Liver (tissue), 9 donors: ENCODE data around the gene GLMN. TPM values are rescaled to one million over a fixed set of nuclear protein-coding genes. Genes with fewer than 3 reads are reported as not detected.

ENCODE experiments used
- DNase-seq: peaks from one replicate; pipeline ENCODE4 v3.0.0-alpha.2; 2017; ENCODE audit warnings: low spot score
- H3K27ac ChIP-seq, 2 donors: one replicate each; pipeline ENCODE4 v1.7.0; 2013; ENCODE audit warnings: inconsistent platforms in 2 of 2, low read length in 2 of 2, control low read depth in 1 of 2, low read depth in 1 of 2, mild to moderate bottlenecking in 1 of 2
- H3K27me3 ChIP-seq, 4 donors: one replicate each; pipeline versions ENCODE4 v1.6.1 to v1.7.0; 2013; ENCODE audit warnings: low read length in 3 of 4, inconsistent platforms in 1 of 4, mild to moderate bottlenecking in 1 of 4, moderate library complexity in 1 of 4; ENCODE audit not compliant: control insufficient read depth in 4 of 4, insufficient read depth in 4 of 4
- H3K36me3 ChIP-seq, 4 donors: one replicate each; pipeline versions ENCODE4 v1.6.1 to v1.7.0; 2013; ENCODE audit warnings: low read length in 3 of 4, mild to moderate bottlenecking in 3 of 4, low read depth in 1 of 4, moderate library complexity in 1 of 4; ENCODE audit not compliant: control insufficient read depth in 4 of 4, insufficient read depth in 3 of 4
- H3K4me1 ChIP-seq, 4 donors: one replicate each; pipeline versions ENCODE4 v1.6.1 to v1.7.0; 2013; ENCODE audit warnings: low read length in 3 of 4, mild to moderate bottlenecking in 3 of 4, moderate library complexity in 1 of 4; ENCODE audit not compliant: control insufficient read depth in 4 of 4, insufficient read depth in 4 of 4
- H3K4me3 ChIP-seq, 3 donors: one replicate each; pipeline versions ENCODE4 v1.6.1 to v1.7.0; 2013; ENCODE audit warnings: low read length in 3 of 3, control low read depth in 1 of 3, low read depth in 1 of 3, mild to moderate bottlenecking in 1 of 3
- H3K9ac ChIP-seq, 2 donors: one replicate each; pipeline ENCODE4 v1.7.0; 2013; ENCODE audit warnings: low read length in 2 of 2, mild to moderate bottlenecking in 2 of 2, moderate library complexity in 2 of 2, control low read depth in 1 of 2, low read depth in 1 of 2
- H3K9me3 ChIP-seq, 4 donors: one replicate each; pipeline versions ENCODE4 v1.6.1 to v1.7.0; 2013; ENCODE audit warnings: low read length in 3 of 4; ENCODE audit not compliant: control insufficient read depth in 4 of 4
- JUND ChIP-seq, 2 donors: IDR thresholded peaks; 2 replicates each; pipeline ENCODE4 v1.6.1; 2016; ENCODE audit warnings: antibody characterized with exemption in 2 of 2
- NR2F2 ChIP-seq: IDR thresholded peaks from 2 replicates; pipeline ENCODE4 v1.6.1; 2016; ENCODE audit warnings: antibody characterized with exemption
- RAD21 ChIP-seq, 2 donors: IDR thresholded peaks; 2 replicates each; pipeline ENCODE4 v1.6.1; 2016; ENCODE audit warnings: antibody characterized with exemption in 2 of 2, mild to moderate bottlenecking in 2 of 2
- RXRA ChIP-seq, 2 donors: IDR thresholded peaks; 2 replicates each; pipeline ENCODE4 v1.6.1; 2017 to 2018; ENCODE audit warnings: antibody characterized with exemption in 2 of 2, mild to moderate bottlenecking in 1 of 2
- SP1 ChIP-seq: IDR thresholded peaks from 2 replicates; pipeline ENCODE4 v1.6.1; 2018; ENCODE audit warnings: antibody characterized with exemption, mild to moderate bottlenecking
- TAF1 ChIP-seq: conservative IDR thresholded peaks from 2 replicates; pipeline ENCODE4 v1.6.1; 2016; ENCODE audit warnings: antibody characterized with exemption, mild to moderate bottlenecking
- WGBS: extraction: QIAGEN DNeasy Blood & Tissue Kit; methylation state at CpG from one replicate; pipeline ENCODE4 v1.1.7; 2013; 5-methylcytosine and 5-hydroxymethylcytosine counted together
- polyA plus RNA-seq, 2 donors: library from polyadenylated mRNA; stranded (reverse) in 1 of 2; unstranded in 1 of 2; fragments of 200-250 nt in 1 of 2; fragments of >200 nt in 1 of 2; fragmentation: Nextera tagmentation in 1 of 2; extraction: Ambion mirVana in 1 of 2; gene quantifications; one replicate each; pipeline versions ENCODE4 v1.2.1 to v1.2.3, GENCODE V29; 2013 to 2015
- total RNA-seq, 2 donors: library from RNA; depleted of rRNA; stranded (reverse); fragments of >200 nt; gene quantifications; one replicate each; pipeline ENCODE4 v1.2.3, GENCODE V29; 2014
- TF ChIP-seq, protein P1 (sequence below): IDR thresholded peaks from 2 replicates; pipeline ENCODE4 v1.6.1; 2016; ENCODE audit warnings: antibody characterized with exemption
- TF ChIP-seq, protein P2 (sequence below): IDR thresholded peaks from 2 replicates; pipeline ENCODE4 v1.6.1; 2016; ENCODE audit warnings: antibody characterized with exemption
- TF ChIP-seq, protein P3 (sequence below): IDR thresholded peaks from 2 replicates; pipeline ENCODE4 v1.6.1; 2016; ENCODE audit warnings: antibody characterized with exemption, mild to moderate bottlenecking
- TF ChIP-seq, protein P4 (sequence below): IDR thresholded peaks from 2 replicates; pipeline ENCODE4 v1.6.1; 2016; ENCODE audit warnings: antibody characterized with exemption
- donor health status: healthy.
- donor health status: healthy.
- donor health status: healthy.
- donor health status: healthy.
- donor health status: healthy.

The GLMN gene
- total and polyA plus RNA-seq, 4 donors, result 1.1 to 3.7 (median 3.2) TPM

DNA sequence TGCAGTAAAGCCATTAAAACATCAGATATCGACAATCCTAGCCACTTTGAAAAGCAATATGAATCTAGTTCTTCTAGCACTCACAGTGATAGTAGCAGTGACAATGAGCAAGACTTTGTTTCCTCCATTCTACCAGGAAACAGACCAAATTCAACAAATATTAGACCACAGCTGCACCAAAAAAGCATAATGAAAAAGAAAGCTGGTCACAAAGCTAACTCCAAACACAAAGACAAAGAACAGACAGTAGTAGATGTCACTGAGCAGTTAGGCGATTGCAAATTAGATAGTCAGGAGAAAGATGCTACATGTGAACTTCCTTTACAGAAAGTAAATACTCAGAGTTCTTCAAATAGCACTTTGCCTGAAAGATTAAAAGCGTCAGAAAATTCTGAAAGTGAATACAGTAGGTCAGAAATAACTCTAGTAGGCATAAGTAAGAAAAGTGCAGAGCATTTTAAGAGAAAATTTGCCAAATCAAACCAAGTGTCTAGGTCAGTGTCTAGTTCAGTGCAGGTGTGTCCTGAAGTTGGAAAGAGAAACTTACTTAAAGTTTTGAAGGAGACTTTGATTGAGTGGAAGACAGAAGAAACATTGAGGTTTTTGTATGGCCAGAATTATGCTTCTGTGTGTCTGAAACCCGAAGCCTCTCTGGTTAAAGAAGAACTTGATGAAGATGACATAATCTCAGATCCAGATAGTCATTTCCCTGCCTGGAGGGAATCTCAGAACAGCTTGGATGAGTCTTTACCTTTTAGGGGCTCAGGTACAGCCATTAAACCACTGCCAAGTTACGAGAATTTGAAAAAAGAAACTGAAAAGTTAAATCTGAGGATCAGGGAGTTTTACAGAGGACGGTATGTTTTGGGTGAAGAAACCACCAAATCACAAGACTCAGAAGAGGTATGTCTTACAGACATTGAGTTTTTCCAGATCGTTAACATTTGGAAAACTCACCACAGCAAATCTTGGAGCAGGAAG is 25.0 kb upstream of the GLMN start:
- no peak for DNase-seq
- no peak overlapping the region for H3K9ac ChIP-seq
- no peak for TF ChIP-seq TAF1
- no peak for TF ChIP-seq RXRA (IDR thresholded peaks at IDR 0.05)
- TF ChIP-seq, protein P1, sequence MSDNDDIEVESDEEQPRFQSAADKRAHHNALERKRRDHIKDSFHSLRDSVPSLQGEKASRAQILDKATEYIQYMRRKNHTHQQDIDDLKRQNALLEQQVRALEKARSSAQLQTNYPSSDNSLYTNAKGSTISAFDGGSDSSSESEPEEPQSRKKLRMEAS, result no peak
- TF ChIP-seq, protein P2, sequence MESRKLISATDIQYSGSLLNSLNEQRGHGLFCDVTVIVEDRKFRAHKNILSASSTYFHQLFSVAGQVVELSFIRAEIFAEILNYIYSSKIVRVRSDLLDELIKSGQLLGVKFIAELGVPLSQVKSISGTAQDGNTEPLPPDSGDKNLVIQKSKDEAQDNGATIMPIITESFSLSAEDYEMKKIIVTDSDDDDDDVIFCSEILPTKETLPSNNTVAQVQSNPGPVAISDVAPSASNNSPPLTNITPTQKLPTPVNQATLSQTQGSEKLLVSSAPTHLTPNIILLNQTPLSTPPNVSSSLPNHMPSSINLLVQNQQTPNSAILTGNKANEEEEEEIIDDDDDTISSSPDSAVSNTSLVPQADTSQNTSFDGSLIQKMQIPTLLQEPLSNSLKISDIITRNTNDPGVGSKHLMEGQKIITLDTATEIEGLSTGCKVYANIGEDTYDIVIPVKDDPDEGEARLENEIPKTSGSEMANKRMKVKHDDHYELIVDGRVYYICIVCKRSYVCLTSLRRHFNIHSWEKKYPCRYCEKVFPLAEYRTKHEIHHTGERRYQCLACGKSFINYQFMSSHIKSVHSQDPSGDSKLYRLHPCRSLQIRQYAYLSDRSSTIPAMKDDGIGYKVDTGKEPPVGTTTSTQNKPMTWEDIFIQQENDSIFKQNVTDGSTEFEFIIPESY, result no peak
- no peak for TF ChIP-seq RAD21 (IDR thresholded peaks at IDR 0.05)
- TF ChIP-seq, protein P3, sequence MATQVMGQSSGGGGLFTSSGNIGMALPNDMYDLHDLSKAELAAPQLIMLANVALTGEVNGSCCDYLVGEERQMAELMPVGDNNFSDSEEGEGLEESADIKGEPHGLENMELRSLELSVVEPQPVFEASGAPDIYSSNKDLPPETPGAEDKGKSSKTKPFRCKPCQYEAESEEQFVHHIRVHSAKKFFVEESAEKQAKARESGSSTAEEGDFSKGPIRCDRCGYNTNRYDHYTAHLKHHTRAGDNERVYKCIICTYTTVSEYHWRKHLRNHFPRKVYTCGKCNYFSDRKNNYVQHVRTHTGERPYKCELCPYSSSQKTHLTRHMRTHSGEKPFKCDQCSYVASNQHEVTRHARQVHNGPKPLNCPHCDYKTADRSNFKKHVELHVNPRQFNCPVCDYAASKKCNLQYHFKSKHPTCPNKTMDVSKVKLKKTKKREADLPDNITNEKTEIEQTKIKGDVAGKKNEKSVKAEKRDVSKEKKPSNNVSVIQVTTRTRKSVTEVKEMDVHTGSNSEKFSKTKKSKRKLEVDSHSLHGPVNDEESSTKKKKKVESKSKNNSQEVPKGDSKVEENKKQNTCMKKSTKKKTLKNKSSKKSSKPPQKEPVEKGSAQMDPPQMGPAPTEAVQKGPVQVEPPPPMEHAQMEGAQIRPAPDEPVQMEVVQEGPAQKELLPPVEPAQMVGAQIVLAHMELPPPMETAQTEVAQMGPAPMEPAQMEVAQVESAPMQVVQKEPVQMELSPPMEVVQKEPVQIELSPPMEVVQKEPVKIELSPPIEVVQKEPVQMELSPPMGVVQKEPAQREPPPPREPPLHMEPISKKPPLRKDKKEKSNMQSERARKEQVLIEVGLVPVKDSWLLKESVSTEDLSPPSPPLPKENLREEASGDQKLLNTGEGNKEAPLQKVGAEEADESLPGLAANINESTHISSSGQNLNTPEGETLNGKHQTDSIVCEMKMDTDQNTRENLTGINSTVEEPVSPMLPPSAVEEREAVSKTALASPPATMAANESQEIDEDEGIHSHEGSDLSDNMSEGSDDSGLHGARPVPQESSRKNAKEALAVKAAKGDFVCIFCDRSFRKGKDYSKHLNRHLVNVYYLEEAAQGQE, result no peak
- TF ChIP-seq SP1, result no peak
- TF ChIP-seq NR2F2, result no peak
- no peak for TF ChIP-seq JUND (IDR thresholded peaks at IDR 0.05)
- TF ChIP-seq, protein P4, sequence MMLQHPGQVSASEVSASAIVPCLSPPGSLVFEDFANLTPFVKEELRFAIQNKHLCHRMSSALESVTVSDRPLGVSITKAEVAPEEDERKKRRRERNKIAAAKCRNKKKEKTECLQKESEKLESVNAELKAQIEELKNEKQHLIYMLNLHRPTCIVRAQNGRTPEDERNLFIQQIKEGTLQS, result no peak
- no peaks in the 10 kb centered on the region for H3K4me1 ChIP-seq
- H3K4me3 ChIP-seq, result no peak overlapping the region
- no peak overlapping the region for H3K27ac ChIP-seq
- no peaks in the 10 kb centered on the region for H3K27me3 ChIP-seq
- WGBS, result 96% methylated on average over 7 of the region's 7 CpGs
- H3K9me3 ChIP-seq, result peaks cover 4 to 9% (median 4%) of the 10 kb centered on the region in 4 donors
- peaks cover 2 to 18% (median 16%) of the 10 kb centered on the region in 4 donors for H3K36me3 ChIP-seq

DNA sequence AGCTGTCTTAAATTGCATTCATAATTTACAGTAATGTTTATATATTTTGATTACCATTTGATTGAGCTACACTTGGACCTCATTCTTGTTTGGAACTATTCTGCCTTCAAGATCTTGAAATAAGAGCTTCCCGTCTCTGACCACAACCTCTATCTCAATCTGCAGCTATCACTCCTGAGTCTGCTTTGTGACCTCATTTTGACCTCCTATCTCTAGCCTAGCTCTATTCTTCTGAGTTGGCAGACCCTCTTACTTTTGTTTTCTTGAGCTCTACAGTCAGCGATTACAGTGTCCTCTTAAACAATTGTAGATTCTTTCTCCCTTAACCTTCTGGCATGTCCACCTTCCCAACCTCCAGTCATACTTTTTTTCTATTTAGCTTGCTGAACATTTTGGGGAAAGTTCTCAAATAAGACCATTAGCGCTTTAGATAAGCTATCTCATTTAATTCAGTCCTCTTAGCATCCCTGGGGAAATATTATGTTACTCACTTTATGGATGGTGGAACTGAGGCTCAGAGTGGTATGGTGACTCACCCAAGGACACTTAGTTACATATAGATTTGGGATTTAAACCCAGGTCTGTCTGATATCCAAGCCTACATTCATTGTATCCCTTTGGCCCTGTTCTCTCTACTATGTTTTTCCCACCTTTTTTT is 19.2 kb upstream of the GLMN start:
- 77% methylated on average over 3 of the region's 3 CpGs for WGBS
- no peak overlapping the region for H3K27ac ChIP-seq
- TF ChIP-seq NR2F2 (peak; percentile 68), RXRA (IDR thresholded peaks at IDR 0.05) (no peak)
- no peak for DNase-seq
- peaks cover 0 to 5% (median 0%) of the 10 kb centered on the region in 4 donors for H3K36me3 ChIP-seq
- H3K4me1 ChIP-seq, result no peaks in the 10 kb centered on the region
- H3K9ac ChIP-seq, result no peak overlapping the region
- H3K9me3 ChIP-seq, result no peaks in the 10 kb centered on the region
- no peaks in the 10 kb centered on the region for H3K27me3 ChIP-seq
- no peak overlapping the region for H3K4me3 ChIP-seq
